Esophagus (tissue), 2 donors: ENCODE measurements around the gene XRRA1. TPM values are rescaled to one million over a fixed set of nuclear protein-coding genes. Genes with fewer than 3 reads are reported as not detected.
"Not testable (repeated sequence)": the region's sequence is repeated elsewhere in the genome, so short reads cannot be mapped to it uniquely, and the experiment has no call there.

Source experiments
- H3K27ac ChIP-seq, 2 donors: one replicate each; pipeline ENCODE4 v1.5.1; 2013; ENCODE audit warnings: low read depth in 2 of 2, mild to moderate bottlenecking in 2 of 2, inconsistent platforms in 1 of 2, low read length in 1 of 2, moderate library complexity in 1 of 2
- H3K27me3 ChIP-seq, 2 donors: one replicate each; pipeline ENCODE4 v1.6.1; 2013; ENCODE audit warnings: low read length in 2 of 2, control low read depth in 1 of 2, mild to moderate bottlenecking in 1 of 2; ENCODE audit not compliant: insufficient read depth in 2 of 2, control insufficient read depth in 1 of 2
- H3K36me3 ChIP-seq, 2 donors: one replicate each; pipeline ENCODE4 v1.6.1; 2013; ENCODE audit warnings: low read length in 1 of 2; ENCODE audit not compliant: control insufficient read depth in 2 of 2, insufficient read depth in 2 of 2
- H3K4me1 ChIP-seq, 2 donors: one replicate each; pipeline ENCODE4 v1.6.1; 2013; ENCODE audit warnings: low read length in 1 of 2; ENCODE audit not compliant: control insufficient read depth in 2 of 2, insufficient read depth in 2 of 2
- H3K4me3 ChIP-seq, 2 donors: one replicate each; pipeline ENCODE4 v1.5.1; 2013; ENCODE audit warnings: low read length in 2 of 2, mild to moderate bottlenecking in 2 of 2, low read depth in 1 of 2, moderate library complexity in 1 of 2
- H3K9me3 ChIP-seq, 2 donors: one replicate each; pipeline ENCODE4 v1.6.1; 2013; ENCODE audit warnings: mild to moderate bottlenecking in 2 of 2, low read depth in 1 of 2, low read length in 1 of 2, moderate library complexity in 1 of 2; ENCODE audit not compliant: control insufficient read depth in 2 of 2, insufficient read depth in 1 of 2
- whole genome bisulfite sequencing, 2 donors: extraction: QIAGEN DNeasy Blood & Tissue Kit; methylation state at CpG; one replicate each; pipeline ENCODE4 v1.1.7; 2013; 5-methylcytosine and 5-hydroxymethylcytosine counted together
- polyA plus RNA-seq, 2 donors: library from polyadenylated mRNA; stranded (reverse); fragments of 200-250 nt; gene quantifications; one replicate each; pipeline ENCODE4 v1.2.3, GENCODE V29; 2013
- donor health status: healthy with polysubstance abuse.
- donor health status: Bipolar disorder and iron deficiency.

The XRRA1 gene, protein sequence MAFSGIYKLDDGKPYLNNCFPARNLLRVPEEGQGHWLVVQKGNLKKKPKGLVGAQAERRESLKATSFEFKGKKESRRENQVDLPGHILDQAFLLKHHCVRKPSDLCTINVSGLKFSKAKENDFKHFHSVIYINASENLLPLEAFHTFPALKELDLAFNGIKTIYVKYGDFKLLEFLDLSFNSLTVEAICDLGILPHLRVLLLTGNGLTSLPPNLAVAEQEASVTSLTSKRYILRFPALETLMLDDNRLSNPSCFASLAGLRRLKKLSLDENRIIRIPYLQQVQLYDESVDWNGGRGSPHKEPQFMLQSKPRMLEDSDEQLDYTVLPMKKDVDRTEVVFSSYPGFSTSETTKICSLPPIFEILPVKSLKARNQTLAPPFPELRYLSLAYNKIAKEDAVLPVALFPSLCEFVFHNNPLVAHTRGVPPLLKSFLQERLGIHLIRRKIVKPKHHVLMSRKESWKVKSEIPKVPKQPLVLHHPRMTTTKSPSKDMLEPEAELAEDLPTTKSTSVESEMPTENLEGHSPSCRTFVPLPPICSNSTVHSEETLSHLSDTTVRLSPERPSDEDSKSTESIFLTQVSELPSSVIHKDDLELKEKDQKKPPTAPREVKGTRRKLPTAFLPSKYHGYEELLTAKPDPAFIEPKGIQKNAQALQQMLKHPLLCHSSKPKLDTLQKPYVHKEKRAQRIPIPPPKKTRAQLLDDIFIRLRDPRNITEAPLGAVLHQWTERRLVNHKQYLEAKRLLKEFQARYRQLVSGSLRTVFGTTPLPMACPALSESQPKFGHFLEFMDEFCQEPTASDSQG
- polyA plus RNA-seq, result 1 to 10 TPM in 1 of 2 donors, under 1 TPM in 1; 0.74 to 1.3 TPM

DNA sequence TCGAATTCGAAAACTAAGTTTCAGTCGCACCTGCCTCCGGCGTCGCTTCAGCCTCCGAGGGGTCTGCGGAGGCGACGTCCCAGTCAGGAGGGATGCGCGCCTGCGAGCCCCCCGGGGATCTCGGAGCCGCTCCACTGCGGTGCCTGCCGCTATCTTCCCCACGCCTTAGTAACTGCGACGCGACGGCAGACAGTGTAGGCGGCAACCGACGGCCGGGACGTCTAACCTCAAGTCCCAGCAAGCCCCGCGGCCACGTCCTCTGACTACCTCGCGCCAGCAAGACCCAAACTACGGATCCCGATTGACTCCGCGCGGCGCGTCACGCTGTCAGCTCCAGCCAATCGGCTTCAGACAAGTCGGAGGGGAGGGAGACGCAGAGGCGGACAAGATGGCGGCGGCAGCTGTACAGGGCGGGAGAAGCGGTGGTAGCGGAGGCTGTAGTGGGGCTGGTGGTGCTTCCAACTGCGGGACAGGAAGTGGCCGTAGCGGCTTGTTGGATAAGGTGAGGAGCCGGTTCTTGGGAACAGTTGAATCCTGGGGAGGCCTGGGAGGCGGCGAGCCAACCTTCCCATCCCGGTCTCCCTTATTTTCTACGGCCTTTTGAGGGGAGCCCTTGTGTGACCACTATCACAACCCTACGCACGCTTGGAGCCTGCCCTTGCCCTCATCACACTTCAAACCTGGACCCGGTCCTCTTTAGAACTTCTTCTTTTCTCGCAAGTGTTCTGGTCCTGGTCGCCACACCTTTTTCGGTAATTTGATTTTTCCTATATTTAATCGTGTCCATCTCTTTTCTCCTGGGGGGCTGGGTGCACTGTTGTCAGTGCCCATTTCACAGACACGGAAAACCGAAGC, at the start of gene XRRA1, which contains the start of gene SPCS2:
XRRA1 (minus strand) TSS at position 194 of the 855 bp plus-strand sequence. CDS start 8,213 bp downstream, outside the sequence.
SPCS2 (plus strand) TSS at position 369 of the 855 bp plus-strand sequence; CDS start at position 389, 20 bp downstream.
- 0% methylated on average over 66 to 67 of the region's 67 CpGs for WGBS, 2 donors
- Histone ChIP-seq H3K36me3 (no peaks in the 10 kb centered on the region), H3K9me3 (no peaks in the 10 kb centered on the region), H3K4me1 (peaks cover 0 to 3% of the 10 kb centered on the region in 2 donors), H3K27me3 (no peaks in the 10 kb centered on the region), H3K27ac (peak within 1 kb of the TSS; percentile 65 to 82), H3K4me3 (peak within 1 kb of the TSS; percentile 80 to 98)

- Histone ChIP-seq H3K27me3 (no peaks in the 10 kb centered on the region), H3K9me3 (no peaks in the 10 kb centered on the region), H3K4me3 (no peak overlapping the region), H3K27ac (no peak overlapping the region), H3K4me1 (peaks cover 0 to 2% of the 10 kb centered on the region in 2 donors), H3K36me3 (peaks cover 2 to 8% of the 10 kb centered on the region in 2 donors)
- WGBS, 2 donors, result 92% methylated on average over 5 of the region's 5 CpGs
These were observed 44.0 kb upstream of the XRRA1 start for GRCh38 chr11:74992852-74993251.

DNA sequence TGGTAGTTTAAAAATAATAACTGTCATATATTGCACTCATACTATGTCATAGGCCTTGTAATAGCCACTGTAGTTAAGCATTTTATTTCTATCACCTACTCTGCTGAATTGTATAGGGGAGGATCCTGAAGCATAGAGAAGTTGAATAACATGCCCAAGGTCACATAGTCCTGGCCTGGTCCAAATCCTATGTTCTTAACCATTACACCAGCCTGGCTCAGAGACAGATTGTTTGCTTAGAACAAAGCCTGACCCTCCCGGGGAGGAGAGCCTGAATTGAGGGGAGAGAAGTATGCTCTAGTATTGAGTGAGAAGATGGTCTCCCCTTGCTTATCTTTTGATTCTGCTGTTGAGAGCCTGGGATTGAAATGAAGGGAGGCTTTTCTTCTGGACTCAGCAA, 42.0 kb upstream of the XRRA1 start:
- no peak overlapping the region for H3K4me3 ChIP-seq
- H3K36me3 ChIP-seq, result peaks cover 2 to 7% of the 10 kb centered on the region in 2 donors

GRCh38 chr11:74990150-74990549, 41.3 kb upstream of the XRRA1 start:
- H3K27me3 ChIP-seq, H3K4me3 ChIP-seq, H3K4me1 ChIP-seq, H3K27ac ChIP-seq, H3K9me3 ChIP-seq, H3K36me3 ChIP-seq: not testable (repeated sequence)
- WGBS, 2 donors, result 91 to 96% methylated on average over 4 of the region's 4 CpGs

More for the DNA sequence above, 42.0 kb upstream of the XRRA1 start:
- Histone ChIP-seq H3K9me3 (no peaks in the 10 kb centered on the region), H3K4me1 (peaks cover 0 to 2% of the 10 kb centered on the region in 2 donors), H3K27ac (no peak overlapping the region), H3K27me3 (no peaks in the 10 kb centered on the region)
- WGBS, 2 donors, result 52 to 63% methylated on average over 1 of the region's 1 CpG

DNA sequence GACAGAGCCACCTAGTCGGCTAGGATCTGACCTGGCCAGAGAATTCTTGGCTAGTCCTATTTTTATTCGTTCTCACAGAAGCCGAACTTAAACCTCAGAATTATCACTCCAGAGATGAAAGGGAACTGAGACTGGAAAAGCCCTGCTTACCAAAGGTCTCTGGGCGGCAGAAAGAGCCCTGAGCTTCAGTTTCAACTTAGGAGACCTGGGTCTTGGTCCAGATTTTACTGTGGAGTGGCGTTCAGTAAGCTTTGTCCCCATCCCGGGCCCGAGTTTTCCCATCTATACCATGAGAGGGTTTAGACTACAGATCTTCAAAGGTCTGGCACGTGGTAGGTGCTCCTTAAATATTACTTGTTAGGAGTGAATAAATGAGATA, 40.4 kb upstream of the XRRA1 start:
- Histone ChIP-seq H3K4me1 (peaks cover 0 to 2% of the 10 kb centered on the region in 2 donors), H3K36me3 (peaks cover 0 to under 1% of the 10 kb centered on the region in 2 donors), H3K27ac (peak overlapping the region in 1 of 2 donors; percentile 72), H3K27me3 (no peaks in the 10 kb centered on the region), H3K9me3 (no peaks in the 10 kb centered on the region), H3K4me3 (peak overlapping the region; percentile 63 to 83)
- 4 to 5% methylated on average over 8 of the region's 8 CpGs for WGBS, 2 donors

- 0 to 1% methylated on average over 32 to 46 of the region's 46 CpGs for WGBS, 2 donors
- no peaks in the 10 kb centered on the region for H3K27me3 ChIP-seq
- H3K9me3 ChIP-seq, result no peaks in the 10 kb centered on the region
- peak within 1 kb of the TSS; percentile 60 to 72 for H3K27ac ChIP-seq
- peaks cover 0 to 2% of the 10 kb centered on the region in 2 donors for H3K4me1 ChIP-seq
- no peaks in the 10 kb centered on the region for H3K36me3 ChIP-seq
- peak within 1 kb of the TSS; percentile 63 to 83 for H3K4me3 ChIP-seq
These were observed 39.8 kb upstream of the XRRA1 start, which contains the start of gene NEU3 for GRCh38 chr11:74988541-74989259. Gene NEU3 (plus strand): TSS chr11:74988933. CDS start chr11:74989061, 128 bp downstream.

- no peaks in the 10 kb centered on the region for H3K9me3 ChIP-seq
- H3K4me3 ChIP-seq, result no peak overlapping the region
- whole genome bisulfite sequencing, 2 donors, result 86 to 96% methylated on average over 2 of the region's 2 CpGs
- H3K4me1 ChIP-seq, result peaks cover 0 to 2% of the 10 kb centered on the region in 2 donors
- no peaks in the 10 kb centered on the region for H3K27me3 ChIP-seq
- H3K36me3 ChIP-seq, result no peaks in the 10 kb centered on the region
- no peak overlapping the region for H3K27ac ChIP-seq
These were observed 35.8 kb upstream of the XRRA1 start for GRCh38 chr11:74984730-74985129.

DNA sequence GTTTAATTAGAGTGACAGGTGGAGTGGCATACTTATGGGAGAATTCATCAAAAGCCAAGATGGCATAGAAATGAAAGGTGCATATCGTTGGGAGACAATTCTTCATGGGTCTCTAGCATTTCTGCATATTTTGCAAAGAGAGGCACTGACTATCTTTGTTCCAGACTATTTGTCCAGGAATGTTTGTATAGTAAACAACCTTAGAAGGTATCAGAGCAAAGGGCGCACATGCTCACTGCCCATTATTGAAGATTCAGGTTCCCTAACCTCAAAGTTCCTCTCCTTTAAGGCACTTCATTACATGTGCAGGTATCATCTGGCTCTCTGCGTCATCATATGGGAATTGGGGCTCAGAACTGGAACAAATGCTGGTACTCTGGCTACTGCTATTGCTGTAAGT, 35.2 kb upstream of the XRRA1 start:
- Histone ChIP-seq H3K27ac (no peak overlapping the region), H3K36me3 (no peaks in the 10 kb centered on the region), H3K4me1 (peaks cover 0 to 2% of the 10 kb centered on the region in 2 donors), H3K27me3 (no peaks in the 10 kb centered on the region), H3K4me3 (no peak overlapping the region), H3K9me3 (no peaks in the 10 kb centered on the region)
- 85 to 87% methylated on average over 3 of the region's 3 CpGs for WGBS, 2 donors
